Loucy (cell line): ENCODE results near the gene SHC3.

Experiments used
- EZH2phosphoT487 ChIP-seq: fragments of 200-600 bp; IDR thresholded peaks from 2 replicates; pipeline ENCODE4 v1.6.1; 2018; ENCODE audit warnings: antibody characterized with exemption, mild to moderate bottlenecking, moderate library complexity, borderline replicate concordance
- TF ChIP-seq, protein P1 (sequence below): fragments of 200-600 bp; sonication (generic); conservative IDR thresholded peaks from 2 replicates; pipeline ENCODE4 v1.5.1; 2014; ENCODE audit warnings: mild to moderate bottlenecking, antibody characterized with exemption, low read length

- TF ChIP-seq, protein P1, sequence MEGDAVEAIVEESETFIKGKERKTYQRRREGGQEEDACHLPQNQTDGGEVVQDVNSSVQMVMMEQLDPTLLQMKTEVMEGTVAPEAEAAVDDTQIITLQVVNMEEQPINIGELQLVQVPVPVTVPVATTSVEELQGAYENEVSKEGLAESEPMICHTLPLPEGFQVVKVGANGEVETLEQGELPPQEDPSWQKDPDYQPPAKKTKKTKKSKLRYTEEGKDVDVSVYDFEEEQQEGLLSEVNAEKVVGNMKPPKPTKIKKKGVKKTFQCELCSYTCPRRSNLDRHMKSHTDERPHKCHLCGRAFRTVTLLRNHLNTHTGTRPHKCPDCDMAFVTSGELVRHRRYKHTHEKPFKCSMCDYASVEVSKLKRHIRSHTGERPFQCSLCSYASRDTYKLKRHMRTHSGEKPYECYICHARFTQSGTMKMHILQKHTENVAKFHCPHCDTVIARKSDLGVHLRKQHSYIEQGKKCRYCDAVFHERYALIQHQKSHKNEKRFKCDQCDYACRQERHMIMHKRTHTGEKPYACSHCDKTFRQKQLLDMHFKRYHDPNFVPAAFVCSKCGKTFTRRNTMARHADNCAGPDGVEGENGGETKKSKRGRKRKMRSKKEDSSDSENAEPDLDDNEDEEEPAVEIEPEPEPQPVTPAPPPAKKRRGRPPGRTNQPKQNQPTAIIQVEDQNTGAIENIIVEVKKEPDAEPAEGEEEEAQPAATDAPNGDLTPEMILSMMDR = no peak
- TF ChIP-seq EZH2phosphoT487 = no peak
These were observed 107.0 kb downstream of the SHC3 start for GRCh38 chr9:89071591-89071990.
